DOHH2 (cell line): Measurements from ENCODE around the gene FREM1.

Experiments used
- H3F3A ChIP-seq: fragments of 200-600 bp; sonication (generic), shearing (Covaris generic); 2 replicates; pipeline ENCODE4 v1.6.0; 2016; ENCODE audit warnings: antibody characterized with exemption, mild to moderate bottlenecking; ENCODE audit not compliant: control insufficient read depth, insufficient read depth
- H3K27ac ChIP-seq: fragments of 200-600 bp; sonication (generic); 2 replicates; pipeline ENCODE4 v1.5.1; 2014; ENCODE audit warnings: low read depth, mild to moderate bottlenecking, low read length, moderate library complexity
- H3K27me3 ChIP-seq: fragments of 200-600 bp; sonication (generic); 2 replicates; pipeline ENCODE4 v1.6.1; 2014; ENCODE audit warnings: mild to moderate bottlenecking, low read length, mixed read lengths; ENCODE audit not compliant: control insufficient read depth
- H3K36me3 ChIP-seq: fragments of 200-600 bp; sonication (generic); 2 replicates; pipeline ENCODE4 v1.6.1; 2014; ENCODE audit warnings: mild to moderate bottlenecking, low read length, moderate library complexity, mixed read lengths; ENCODE audit not compliant: control insufficient read depth
- H3K4me1 ChIP-seq: fragments of 200-600 bp; sonication (generic); 2 replicates; pipeline ENCODE4 v1.6.1; 2014; ENCODE audit warnings: mild to moderate bottlenecking, low read length, mixed read lengths; ENCODE audit not compliant: control insufficient read depth
- H3K4me2 ChIP-seq: fragments of 200-600 bp; sonication (generic); 2 replicates; pipeline ENCODE4 v1.6.0; 2014; ENCODE audit warnings: mild to moderate bottlenecking, low read length, moderate library complexity
- H3K4me3 ChIP-seq: fragments of 200-600 bp; sonication (generic); 2 replicates; pipeline ENCODE4 v1.5.1; 2014; ENCODE audit warnings: mild to moderate bottlenecking, low read length, mixed read lengths
- H3K79me2 ChIP-seq: fragments of 200-600 bp; sonication (generic); 2 replicates; pipeline ENCODE4 v1.6.1; 2014; ENCODE audit warnings: mild to moderate bottlenecking, low read length, mixed read lengths; ENCODE audit not compliant: control insufficient read depth
- H3K9me2 ChIP-seq: fragments of 200-600 bp; sonication (generic); replicated peaks from 2 replicates; pipeline ENCODE4 v1.6.1; 2014; ENCODE audit warnings: mild to moderate bottlenecking, low read length, mixed read lengths; ENCODE audit not compliant: control insufficient read depth
- H3K9me3 ChIP-seq: fragments of 200-600 bp; sonication (generic); 2 replicates; pipeline ENCODE4 v1.6.1; 2014; ENCODE audit warnings: antibody characterized with exemption, low read length, mixed read lengths; ENCODE audit not compliant: control insufficient read depth, insufficient read depth
- H4K20me1 ChIP-seq: fragments of 200-600 bp; sonication (generic); 2 replicates; pipeline ENCODE4 v1.6.0; 2014; ENCODE audit warnings: low read depth, mild to moderate bottlenecking, antibody characterized with exemption, low read length, moderate library complexity; ENCODE audit not compliant: control insufficient read depth, insufficient read depth
- EZH2phosphoT487 ChIP-seq: fragments of 200-600 bp; sonication (generic); IDR thresholded peaks from 2 replicates; pipeline ENCODE4 v1.6.1; 2017; ENCODE audit warnings: borderline replicate concordance, mild to moderate bottlenecking, antibody characterized with exemption, low read length, moderate library complexity, mixed read lengths
- TF ChIP-seq, protein P1 (sequence below): fragments of 200-600 bp; sonication (generic); IDR thresholded peaks from one replicate; pipeline ENCODE4 v1.5.1; 2014; ENCODE audit warnings: antibody characterized with exemption, mild to moderate bottlenecking, low read depth, low read length; ENCODE audit not compliant: poor library complexity, severe bottlenecking

FREM1 gene

DNA sequence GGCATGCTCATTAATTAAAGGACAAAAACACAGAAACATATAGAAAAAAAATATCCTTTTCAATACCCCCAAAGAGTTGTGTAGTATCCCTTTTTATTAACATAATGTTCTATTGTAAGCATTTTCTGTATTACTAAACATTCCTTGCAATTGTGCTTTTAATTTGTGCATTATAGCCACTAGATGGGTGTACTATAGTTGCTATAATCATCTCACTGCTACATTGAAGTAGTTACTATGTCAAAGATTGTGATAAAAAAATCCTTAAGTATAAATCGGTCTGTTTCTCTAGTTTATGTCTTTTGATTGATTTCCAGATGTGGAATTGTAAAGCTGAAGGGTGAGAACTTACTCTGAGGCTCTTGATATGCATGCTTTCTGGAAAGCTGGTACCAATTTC, 21.4 kb downstream of the FREM1 start:
- Histone ChIP-seq H3K27me3 (no peaks in the 10 kb centered on the region), H3K9me3 (no peaks in the 10 kb centered on the region), H3K27ac (no peak overlapping the region), H3K4me1 (no peaks in the 10 kb centered on the region), H3K4me3 (no peak overlapping the region), H3K79me2 (no peaks in the 10 kb centered on the region), H3F3A (no peaks in the 10 kb centered on the region), H4K20me1 (no peaks in the 10 kb centered on the region), H3K4me2 (no peak overlapping the region), H3K9me2 (no peaks in the 10 kb centered on the region), H3K36me3 (no peaks in the 10 kb centered on the region)
- TF ChIP-seq, protein P1, sequence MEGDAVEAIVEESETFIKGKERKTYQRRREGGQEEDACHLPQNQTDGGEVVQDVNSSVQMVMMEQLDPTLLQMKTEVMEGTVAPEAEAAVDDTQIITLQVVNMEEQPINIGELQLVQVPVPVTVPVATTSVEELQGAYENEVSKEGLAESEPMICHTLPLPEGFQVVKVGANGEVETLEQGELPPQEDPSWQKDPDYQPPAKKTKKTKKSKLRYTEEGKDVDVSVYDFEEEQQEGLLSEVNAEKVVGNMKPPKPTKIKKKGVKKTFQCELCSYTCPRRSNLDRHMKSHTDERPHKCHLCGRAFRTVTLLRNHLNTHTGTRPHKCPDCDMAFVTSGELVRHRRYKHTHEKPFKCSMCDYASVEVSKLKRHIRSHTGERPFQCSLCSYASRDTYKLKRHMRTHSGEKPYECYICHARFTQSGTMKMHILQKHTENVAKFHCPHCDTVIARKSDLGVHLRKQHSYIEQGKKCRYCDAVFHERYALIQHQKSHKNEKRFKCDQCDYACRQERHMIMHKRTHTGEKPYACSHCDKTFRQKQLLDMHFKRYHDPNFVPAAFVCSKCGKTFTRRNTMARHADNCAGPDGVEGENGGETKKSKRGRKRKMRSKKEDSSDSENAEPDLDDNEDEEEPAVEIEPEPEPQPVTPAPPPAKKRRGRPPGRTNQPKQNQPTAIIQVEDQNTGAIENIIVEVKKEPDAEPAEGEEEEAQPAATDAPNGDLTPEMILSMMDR, result no peak
- TF ChIP-seq EZH2phosphoT487, result no peak

DNA sequence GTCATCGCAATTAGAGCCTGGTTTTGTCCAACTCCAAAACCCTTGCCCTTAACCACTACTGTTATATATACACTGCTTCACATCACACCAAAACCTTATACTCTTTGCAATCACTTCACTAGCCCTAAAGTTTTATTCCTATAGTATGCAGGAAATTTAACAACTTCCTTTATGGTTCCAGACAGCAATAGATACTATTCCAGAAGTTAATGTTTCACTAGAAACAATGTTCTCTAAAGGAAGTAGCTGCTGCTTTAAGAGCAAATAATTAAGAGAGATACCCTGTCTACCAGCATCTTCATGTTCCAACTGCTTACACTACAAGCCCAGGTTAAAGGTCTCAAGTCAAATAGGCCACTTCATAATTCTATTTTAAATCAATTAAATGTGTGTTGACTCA, 22.0 kb downstream of the FREM1 start:
- H3K4me2 ChIP-seq, result no peak overlapping the region
- no peaks in the 10 kb centered on the region for H3F3A ChIP-seq
- H3K27me3 ChIP-seq, result no peaks in the 10 kb centered on the region
- no peak for TF ChIP-seq EZH2phosphoT487
- TF ChIP-seq, protein P1, result no peak
- no peak overlapping the region for H3K4me3 ChIP-seq
- no peaks in the 10 kb centered on the region for H3K9me3 ChIP-seq
- no peaks in the 10 kb centered on the region for H3K79me2 ChIP-seq
- H3K36me3 ChIP-seq, result no peaks in the 10 kb centered on the region
- H3K27ac ChIP-seq, result no peak overlapping the region
- H4K20me1 ChIP-seq, result no peaks in the 10 kb centered on the region
- no peaks in the 10 kb centered on the region for H3K9me2 ChIP-seq
- H3K4me1 ChIP-seq, result no peaks in the 10 kb centered on the region

DNA sequence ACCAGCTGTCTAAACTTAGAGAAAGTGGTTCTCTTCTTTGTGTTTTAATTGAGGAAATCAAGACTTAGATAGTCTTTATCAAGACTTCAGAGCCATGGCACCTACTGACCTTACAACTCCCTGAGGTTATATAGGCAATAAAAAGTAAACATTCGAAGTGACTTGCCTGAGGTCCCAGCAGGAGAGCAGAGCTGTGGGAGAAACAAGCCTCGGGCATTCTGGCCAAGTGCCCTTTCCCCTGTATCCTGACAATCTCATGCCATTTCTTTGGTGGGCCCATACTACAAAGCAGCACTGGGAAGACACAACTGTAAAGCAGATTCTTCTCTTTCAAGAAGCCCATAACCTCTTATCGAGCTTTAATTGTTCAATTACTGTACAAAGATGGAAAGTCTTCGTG, 23.1 kb downstream of the FREM1 start:
- H3K4me1 ChIP-seq, result no peaks in the 10 kb centered on the region
- no peak overlapping the region for H3K4me3 ChIP-seq
- no peaks in the 10 kb centered on the region for H4K20me1 ChIP-seq
- H3K4me2 ChIP-seq, result no peak overlapping the region
- no peaks in the 10 kb centered on the region for H3K9me3 ChIP-seq
- no peak for TF ChIP-seq EZH2phosphoT487
- TF ChIP-seq, protein P1, result no peak
- H3K79me2 ChIP-seq, result no peaks in the 10 kb centered on the region
- H3K9me2 ChIP-seq, result no peaks in the 10 kb centered on the region
- H3K27me3 ChIP-seq, result no peaks in the 10 kb centered on the region
- no peaks in the 10 kb centered on the region for H3F3A ChIP-seq
- H3K36me3 ChIP-seq, result no peaks in the 10 kb centered on the region
- H3K27ac ChIP-seq, result no peak overlapping the region
